MCF 10A (cell line): ENCODE measurements around the gene PLXND1. TPM values are rescaled to one million over a fixed set of nuclear protein-coding genes. Genes with fewer than 3 reads are reported as not detected.

Experiments
- BruUV-seq: library from RNA; stranded (reverse); fragments of 400-500 nt; replicated peaks from 2 replicates; lab custom pipeline; 2021; lab: Mats Ljungman, UMichigan
- CTCF ChIA-PET: fragments of 300-600 bp; sonication (Branson Sonifier 250); formaldehyde crosslinking; extraction: SDS; loops from one replicate; lab custom pipeline; 2021; ENCODE audit warnings: antibody characterized with exemption, inconsistent platforms; lab: Yijun Ruan, JAX
- POLR2A ChIA-PET: fragments of 300-600, 350-650 bp; sonication (Branson Sonifier 250); formaldehyde crosslinking; extraction: SDS; loops from one replicate; lab custom pipeline; 2020; ENCODE audit warnings: antibody characterized with exemption, inconsistent platforms; lab: Yijun Ruan, JAX
- DNase-seq: peaks from one replicate; pipeline ENCODE4 v3.0.0-alpha.2; 2018; ENCODE audit not compliant: unreplicated experiment
- H3K27ac Mint-ChIP-seq: one replicate; pipeline ENCODE4 v1.8.0; 2022; ENCODE audit warnings: mild to moderate bottlenecking, low read depth, mixed read lengths; ENCODE audit not compliant: unreplicated experiment
- H3K27me3 Mint-ChIP-seq: one replicate; pipeline ENCODE4 v1.8.0; 2022; ENCODE audit warnings: mixed read lengths; ENCODE audit not compliant: insufficient read depth, unreplicated experiment
- H3K36me3 Mint-ChIP-seq: one replicate; pipeline ENCODE4 v1.8.0; 2022; ENCODE audit warnings: mild to moderate bottlenecking, moderate library complexity, mixed read lengths; ENCODE audit not compliant: insufficient read depth, unreplicated experiment
- H3K4me1 Mint-ChIP-seq: one replicate; pipeline ENCODE4 v1.8.0; 2022; ENCODE audit warnings: mixed read lengths; ENCODE audit not compliant: insufficient read depth, unreplicated experiment
- H3K4me3 Mint-ChIP-seq: one replicate; pipeline ENCODE4 v1.8.0; 2022; ENCODE audit warnings: mild to moderate bottlenecking, moderate library complexity, mixed read lengths; ENCODE audit not compliant: unreplicated experiment
- H3K9me3 Mint-ChIP-seq: one replicate; pipeline ENCODE4 v1.8.0; 2022; ENCODE audit warnings: mixed read lengths; ENCODE audit not compliant: unreplicated experiment
- intact Hi-C: fragments of 100-400 bp; cut with micrococcal nuclease; formaldehyde crosslinking; loops from 2 replicates; pipeline ENCODE4 v1.14.1; 2022
- total RNA-seq: library from RNA; stranded (reverse); gene quantifications from 2 replicates; pipeline ENCODE4 v1.2.3, GENCODE V29; 2022
- TF ChIP-seq, protein P1 (sequence below): fragments of 200-600 bp; IDR thresholded peaks from one replicate; pipeline ENCODE4 v1.8.0; 2022; ENCODE audit warnings: antibody characterized with exemption, mild to moderate bottlenecking; ENCODE audit not compliant: unreplicated experiment

PLXND1 gene
- total RNA-seq, 1 experiment from 2014 or later = 5.6 TPM

DNA sequence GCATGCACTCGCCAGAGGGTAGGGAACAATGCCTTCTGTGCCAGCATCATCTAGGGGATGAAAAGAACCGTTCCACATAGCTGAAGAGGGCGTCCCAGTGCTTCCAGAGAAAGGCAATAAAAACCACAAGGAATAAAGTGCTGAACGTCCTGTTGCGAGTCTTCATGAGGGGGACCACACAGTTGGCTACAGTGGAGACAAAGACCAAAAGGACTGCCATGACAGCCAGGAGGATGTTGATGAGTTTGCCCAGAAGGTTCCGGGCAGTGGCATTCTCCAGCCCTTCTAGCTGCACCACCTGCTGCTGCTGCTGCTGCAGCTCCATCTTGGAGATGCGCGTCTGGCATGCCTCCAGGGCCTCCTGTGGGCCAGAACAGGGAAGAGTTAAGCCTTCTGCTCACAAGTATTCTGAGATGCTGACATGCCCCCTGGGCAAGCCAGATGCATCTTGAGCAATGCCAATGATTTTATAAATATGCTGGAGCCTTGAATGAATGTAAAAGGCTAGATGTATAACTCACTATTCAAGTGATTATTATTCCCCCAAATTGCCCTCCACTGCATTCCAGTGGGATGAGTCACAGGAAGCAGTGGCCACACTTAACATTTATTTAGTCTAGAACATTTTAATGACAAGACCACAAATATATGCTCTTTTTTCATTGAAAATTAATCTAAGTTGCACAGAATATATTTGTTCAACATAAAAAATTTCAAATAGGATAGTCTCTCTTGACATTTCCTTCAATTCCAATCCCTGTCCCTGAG, 45.1 kb upstream of the PLXND1 start:
- POLR2A ChIA-PET = no interaction called here
- Mint-ChIP-seq H3K27ac (peak overlapping the region; percentile 71), H3K4me3 (no peak overlapping the region), H3K36me3 (peaks cover 21% of the 10 kb centered on the region), H3K4me1 (peaks cover 27% of the 10 kb centered on the region), H3K9me3 (no peaks in the 10 kb centered on the region), H3K27me3 (no peaks in the 10 kb centered on the region)
- TF ChIP-seq, protein P1, sequence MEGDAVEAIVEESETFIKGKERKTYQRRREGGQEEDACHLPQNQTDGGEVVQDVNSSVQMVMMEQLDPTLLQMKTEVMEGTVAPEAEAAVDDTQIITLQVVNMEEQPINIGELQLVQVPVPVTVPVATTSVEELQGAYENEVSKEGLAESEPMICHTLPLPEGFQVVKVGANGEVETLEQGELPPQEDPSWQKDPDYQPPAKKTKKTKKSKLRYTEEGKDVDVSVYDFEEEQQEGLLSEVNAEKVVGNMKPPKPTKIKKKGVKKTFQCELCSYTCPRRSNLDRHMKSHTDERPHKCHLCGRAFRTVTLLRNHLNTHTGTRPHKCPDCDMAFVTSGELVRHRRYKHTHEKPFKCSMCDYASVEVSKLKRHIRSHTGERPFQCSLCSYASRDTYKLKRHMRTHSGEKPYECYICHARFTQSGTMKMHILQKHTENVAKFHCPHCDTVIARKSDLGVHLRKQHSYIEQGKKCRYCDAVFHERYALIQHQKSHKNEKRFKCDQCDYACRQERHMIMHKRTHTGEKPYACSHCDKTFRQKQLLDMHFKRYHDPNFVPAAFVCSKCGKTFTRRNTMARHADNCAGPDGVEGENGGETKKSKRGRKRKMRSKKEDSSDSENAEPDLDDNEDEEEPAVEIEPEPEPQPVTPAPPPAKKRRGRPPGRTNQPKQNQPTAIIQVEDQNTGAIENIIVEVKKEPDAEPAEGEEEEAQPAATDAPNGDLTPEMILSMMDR = no peak
- no TSS peak for BruUV-seq
- CTCF ChIA-PET = interaction anchor here (0.8 to 1.2 kb wide), 2 partner anchors 173 to 176 kb away, joined by 3 to 8 read pairs; no protein-coding TSS in a partner anchor
- peak; percentile 80 for DNase-seq
- intact Hi-C loops = loop anchor here (1.0 to 5.0 kb wide), 2 partner anchors 71 to 144 kb away; no protein-coding TSS in a partner anchor

DNA sequence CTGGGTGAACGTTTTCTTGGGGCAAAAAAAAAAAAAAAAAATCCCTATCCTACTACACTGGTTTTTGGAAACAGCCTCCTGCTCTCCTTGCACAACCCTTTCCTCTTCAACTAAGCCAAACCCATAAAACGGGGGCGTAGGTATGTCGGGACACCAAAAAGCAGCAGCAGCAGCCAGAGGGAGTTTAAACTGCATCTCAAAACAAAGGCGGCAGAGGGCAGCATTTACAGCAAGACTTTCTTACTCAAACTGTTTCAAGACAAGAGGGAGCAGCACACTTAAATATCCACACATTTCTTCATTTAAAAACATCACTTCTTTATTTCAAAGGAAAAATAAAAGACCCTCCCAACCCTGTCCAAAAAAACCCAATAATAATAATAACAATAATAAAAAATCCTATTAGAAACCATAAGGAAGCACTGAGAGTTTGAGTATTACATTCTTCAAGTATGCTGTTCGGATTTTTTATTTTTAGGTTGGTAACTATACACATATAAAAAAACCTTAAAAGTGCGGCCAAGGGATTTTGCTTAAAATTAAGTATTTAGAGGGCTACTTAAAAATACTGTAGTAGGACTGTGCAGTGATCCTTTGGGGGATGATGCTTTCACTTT, 43.9 kb upstream of the PLXND1 start:
- H3K4me1 Mint-ChIP-seq = peaks cover 21% of the 10 kb centered on the region
- no peak overlapping the region for H3K27ac Mint-ChIP-seq

DNA sequence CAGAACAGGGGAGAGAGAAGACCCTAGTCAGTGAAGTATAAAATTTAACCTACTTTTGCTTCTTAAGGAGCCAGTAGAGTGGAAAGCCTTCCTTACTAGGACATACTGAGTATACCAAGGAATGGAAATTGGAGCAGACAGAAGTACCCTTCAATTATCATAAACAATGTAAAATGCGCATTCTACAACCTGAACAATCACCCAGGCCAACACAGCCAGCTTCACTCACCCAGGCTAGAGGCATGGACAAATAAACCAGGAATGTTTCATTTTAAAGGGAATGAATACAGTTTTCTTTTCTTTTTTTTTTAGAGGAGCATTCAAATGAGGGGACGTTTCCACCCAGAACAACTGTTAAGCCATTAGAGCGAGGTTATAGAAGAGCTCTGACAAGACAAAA, 41.9 kb upstream of the PLXND1 start:
- TF ChIP-seq, protein P1 = no peak
- POLR2A ChIA-PET = interaction anchor here (0.6 kb wide), 1 partner anchor 262 kb away, joined by 3 read pairs; no protein-coding TSS in a partner anchor
- DNase-seq = no peak
- H3K4me1 Mint-ChIP-seq = peaks cover 21% of the 10 kb centered on the region
- H3K27ac Mint-ChIP-seq = no peak overlapping the region
- no peak overlapping the region for H3K4me3 Mint-ChIP-seq
- intact Hi-C loops = no loop called here
- peaks cover 24% of the 10 kb centered on the region for H3K36me3 Mint-ChIP-seq
- H3K27me3 Mint-ChIP-seq = no peaks in the 10 kb centered on the region
- BruUV-seq = no TSS peak
- H3K9me3 Mint-ChIP-seq = no peaks in the 10 kb centered on the region
- CTCF ChIA-PET = interaction anchor here (0.5 to 5.5 kb wide), 13 partner anchors 17 to 285 kb away, joined by 3 to 170 read pairs (median 6); no protein-coding TSS in a partner anchor

More for the DNA sequence above, 43.9 kb upstream of the PLXND1 start:
- peaks cover 24% of the 10 kb centered on the region for H3K36me3 Mint-ChIP-seq
- ChIA-PET CTCF (interaction anchor here (0.6 to 5.5 kb wide), 19 partner anchors 12 to 1319 kb away, joined by 3 to 170 read pairs (median 4); no protein-coding TSS in a partner anchor), POLR2A (interaction anchor here (0.8 to 1.0 kb wide), 3 partner anchors 22 to 179 kb away, joined by 3 read pairs; no protein-coding TSS in a partner anchor)
- peak; percentile 88 for DNase-seq
- H3K9me3 Mint-ChIP-seq = no peaks in the 10 kb centered on the region
- no peak overlapping the region for H3K4me3 Mint-ChIP-seq
- no peaks in the 10 kb centered on the region for H3K27me3 Mint-ChIP-seq
- intact Hi-C loops = loop anchor here (1.0 to 5.0 kb wide), 6 partner anchors 72 to 284 kb away; no protein-coding TSS in a partner anchor
- TF ChIP-seq, protein P1 = peak; percentile 75
- no TSS peak for BruUV-seq

DNA sequence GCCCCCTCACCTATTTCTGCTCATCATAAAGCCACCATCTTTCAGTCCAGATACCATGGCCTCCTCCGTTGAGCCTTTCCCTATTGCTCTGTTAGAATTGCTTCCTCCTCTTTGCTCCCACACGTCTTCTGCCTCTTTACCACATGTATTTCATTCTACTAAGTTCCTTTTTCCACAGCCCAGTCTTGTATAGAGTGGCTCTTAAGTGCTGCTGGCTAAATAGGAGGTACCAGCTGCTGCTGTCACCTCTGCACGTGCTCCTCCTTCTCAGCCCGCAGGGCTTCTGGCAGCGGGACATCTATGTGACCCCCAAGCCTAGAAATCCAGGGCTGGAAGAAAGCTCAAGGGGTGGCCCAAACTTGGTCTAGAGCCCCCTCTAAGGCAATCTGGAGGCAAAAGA, 38.8 kb upstream of the PLXND1 start:
- Mint-ChIP-seq H3K4me1 (peaks cover 4% of the 10 kb centered on the region), H3K4me3 (no peak overlapping the region), H3K36me3 (peaks cover 13% of the 10 kb centered on the region), H3K27me3 (no peaks in the 10 kb centered on the region), H3K27ac (no peak overlapping the region), H3K9me3 (no peaks in the 10 kb centered on the region)
- POLR2A ChIA-PET = interaction anchor here (0.7 kb wide), 1 partner anchor 247 kb away, joined by 3 read pairs; no protein-coding TSS in a partner anchor
- intact Hi-C loops = no loop called here
- TF ChIP-seq, protein P1 = no peak
- BruUV-seq = no TSS peak
- no peak for DNase-seq
- CTCF ChIA-PET = interaction anchor here (5.5 kb wide), 1 partner anchor 183 kb away, joined by 170 read pairs; no protein-coding TSS in a partner anchor
